ENCODE results near the gene ADAMTS2.

Gene ADAMTS2

GRCh38 chr5:179311581-179311980 lies 33.7 kb downstream of the ADAMTS2 start:
- no peak for TF ChIP-seq CTCF (IDR thresholded peaks at IDR 0.05; ENCODE audit: low read depth, low read length)
- no peak overlapping the region for H3K4me3 ChIP-seq (ENCODE audit: low read depth, low read length)

- TF ChIP-seq CTCF (IDR thresholded peaks at IDR 0.05; ENCODE audit: low read depth, low read length): no peak
- H3K4me3 ChIP-seq (ENCODE audit: low read depth, low read length): no peak overlapping the region
Measured at GRCh38 chr5:179311091-179311470, 34.2 kb downstream of the ADAMTS2 start.

- TF ChIP-seq CTCF (IDR thresholded peaks at IDR 0.05; ENCODE audit: low read depth, low read length): no peak
Measured at GRCh38 chr5:179310439-179311090, 34.7 kb downstream of the ADAMTS2 start.

GRCh38 chr5:179309751-179310320 lies 35.4 kb downstream of the ADAMTS2 start:
- no peak for TF ChIP-seq CTCF (IDR thresholded peaks at IDR 0.05; ENCODE audit: low read depth, low read length)
- no peak overlapping the region for H3K4me3 ChIP-seq (ENCODE audit: low read depth, low read length)

More at GRCh38 chr5:179310439-179311090, 34.7 kb downstream of the ADAMTS2 start:
- H3K4me3 ChIP-seq (ENCODE audit: low read depth, low read length): no peak overlapping the region

GRCh38 chr5:179309383-179309670 lies 35.9 kb downstream of the ADAMTS2 start:
- no peak for TF ChIP-seq CTCF (IDR thresholded peaks at IDR 0.05; ENCODE audit: low read depth, low read length)

GRCh38 chr5:179308563-179309382 lies 36.5 kb downstream of the ADAMTS2 start:
- no peak for TF ChIP-seq CTCF (IDR thresholded peaks at IDR 0.05; ENCODE audit: low read depth, low read length)
- H3K4me3 ChIP-seq (ENCODE audit: low read depth, low read length): no peak overlapping the region

More at GRCh38 chr5:179309383-179309670, 35.9 kb downstream of the ADAMTS2 start:
- no peak overlapping the region for H3K4me3 ChIP-seq (ENCODE audit: low read depth, low read length)

- no peak for TF ChIP-seq CTCF (IDR thresholded peaks at IDR 0.05; ENCODE audit: low read depth, low read length)
- no peak overlapping the region for H3K4me3 ChIP-seq (ENCODE audit: low read depth, low read length)
Measured at GRCh38 chr5:179307931-179308471, 37.3 kb downstream of the ADAMTS2 start.

Data from WI38 (cell line).